ENCODE data around the gene CTSH. TPM values are rescaled to one million over a fixed set of nuclear protein-coding genes. Genes with fewer than 3 reads are reported as not detected.

Gene CTSH
- total RNA-seq, 1 experiment from 2014 or later = 20.4 TPM

GRCh38 chr15:78932258-78932808 lies 12.5 kb downstream of the CTSH start:
- DNase-seq (ENCODE audit: low spot score) (no peak), ATAC-seq (no peak)
- Mint-ChIP-seq H3K36me3 (peaks cover 3% of the 10 kb centered on the region), H3K4me3 (no peak overlapping the region), H3K27me3 (ENCODE audit: low read depth) (no peaks in the 10 kb centered on the region), H3K27ac (no peak overlapping the region), H3K4me1 (peaks cover 2% of the 10 kb centered on the region; the same call in 1 of the 2 replicates), H3K9me3 (no peaks in the 10 kb centered on the region)
- TF ChIP-seq ERG (CRISPR knock-in tag; IDR thresholded peaks at IDR 0.05) = no peak
- no peak for TF ChIP-seq RELA (CRISPR knock-in tag; IDR thresholded peaks at IDR 0.05; ENCODE audit: borderline replicate concordance)
- no peak for TF ChIP-seq ZMAT4 (CRISPR knock-in tag; IDR thresholded peaks at IDR 0.05)
- TF ChIP-seq MAX (CRISPR knock-in tag; IDR thresholded peaks at IDR 0.05) = no peak
- TF ChIP-seq AR (CRISPR knock-in tag; IDR thresholded peaks at IDR 0.05) = no peak
- TF ChIP-seq TEAD1 (CRISPR knock-in tag; IDR thresholded peaks at IDR 0.05) = no peak
- TF ChIP-seq ZNF232 (CRISPR knock-in tag; IDR thresholded peaks at IDR 0.05) = no peak
- TF ChIP-seq NFE2L1 (CRISPR knock-in tag; IDR thresholded peaks at IDR 0.05) = no peak
- TF ChIP-seq MXD4 (CRISPR knock-in tag; IDR thresholded peaks at IDR 0.05; ENCODE audit: borderline replicate concordance) = no peak
- TF ChIP-seq IRF1 (CRISPR knock-in tag; IDR thresholded peaks at IDR 0.05) = no peak
- TF ChIP-seq STAT6 (CRISPR knock-in tag; conservative IDR thresholded peaks at IDR 0.05; ENCODE audit: low read depth) = no peak
- TF ChIP-seq CDX4 (CRISPR knock-in tag; IDR thresholded peaks at IDR 0.05; ENCODE audit: borderline replicate concordance) = no peak
- no peak for TF ChIP-seq JAZF1 (CRISPR knock-in tag; IDR thresholded peaks at IDR 0.05)
- no peak for TF ChIP-seq TEAD4 (CRISPR knock-in tag; IDR thresholded peaks at IDR 0.05)
- no peak for TF ChIP-seq NR1H2 (CRISPR knock-in tag; IDR thresholded peaks at IDR 0.05)
- no peak for TF ChIP-seq HMGA2 (CRISPR knock-in tag; IDR thresholded peaks at IDR 0.05)
- TF ChIP-seq ZNF219 (CRISPR knock-in tag; IDR thresholded peaks at IDR 0.05; ENCODE audit: borderline replicate concordance) = no peak
- TF ChIP-seq USF1 (CRISPR knock-in tag; IDR thresholded peaks at IDR 0.05) = no peak
- ChIA-PET POLR2A (no interaction called here), CTCF (interaction anchor here (1.2 to 1.6 kb wide), 2 partner anchors 47 to 75 kb away, joined by 3 to 6 read pairs; no protein-coding TSS in a partner anchor)
